Left lung (tissue), 10 donors: Measurements from ENCODE around the gene IMPACT. TPM values are rescaled to one million over a fixed set of nuclear protein-coding genes. Genes with fewer than 3 reads are reported as not detected.

Experiments
- ATAC-seq: fragments of 200-7000 bp; cut with Tn5 transposase; one replicate; pipeline ENCODE4 v1.9.1; 2020; ENCODE audit warnings: moderate library complexity
- DNase-seq, 4 donors: peaks; one replicate each; pipeline ENCODE4 v3.0.0-alpha.2; 2013 to 2020
- H3K27ac ChIP-seq, 2 donors: fragments of 200-600 bp; sonication (generic) in 1 of 2; one replicate each; pipeline versions ENCODE4 v1.5.0 to v1.8.0; 2020 to 2021
- H3K27me3 ChIP-seq, 2 donors: fragments of 200-600 bp; sonication (generic) in 1 of 2; one replicate each; pipeline versions ENCODE4 v1.5.0 to v1.8.0; 2020 to 2021
- H3K36me3 ChIP-seq, 2 donors: fragments of 200-600 bp; sonication (generic) in 1 of 2; one replicate each; pipeline versions ENCODE4 v1.5.0 to v1.8.0; 2020 to 2021
- H3K4me1 ChIP-seq, 2 donors: fragments of 200-600 bp; one replicate each; pipeline ENCODE4 v1.8.0; 2021
- H3K4me3 ChIP-seq, 2 donors: fragments of 200-600 bp; sonication (generic) in 1 of 2; one replicate each; pipeline versions ENCODE4 v1.5.0 to v1.8.0; 2020 to 2021; ENCODE audit warnings: mild to moderate bottlenecking in 1 of 2
- H3K9me3 ChIP-seq, 2 donors: fragments of 200-600 bp; sonication (generic) in 1 of 2; one replicate each; pipeline versions ENCODE4 v1.5.0 to v1.8.0; 2020 to 2021
- intact Hi-C, 2 donors: fragments of 100-400 bp; cut with DNase I; formaldehyde crosslinking; loops; one replicate each; pipeline versions ENCODE4 v1.11.2 to v1.14.2; 2022
- polyA plus RNA-seq, 6 donors: library from polyadenylated mRNA; unstranded; fragments of 120-200 nt; gene quantifications; one replicate each; pipeline ENCODE4 v1.2.1, GENCODE V29; 2013; ENCODE audit not compliant: insufficient read length in 6 of 6
- total RNA-seq, 2 donors: library from RNA; stranded (reverse); fragmentation: NEBNext Ultra II Directional; extraction: Animal tissue kit (Norgen Biotek cat#: 25700); gene quantifications; one replicate each; pipeline ENCODE4 v1.2.1, GENCODE V29; 2021
- TF ChIP-seq, protein P1 (sequence below), 2 donors: fragments of 200-600 bp; sonication (generic) in 1 of 2; IDR thresholded peaks; one replicate each; pipeline versions ENCODE4 v1.5.0 to v1.8.0; 2021; ENCODE audit warnings: antibody characterized with exemption in 2 of 2
- donor health status: DM: no; HTN: yes; CAD: no.
- donor health status: DM: no; HTN: no; CAD: no.

IMPACT gene
- total and polyA plus RNA-seq, 8 donors: 32.5 to 58.8 (median 51.8) TPM

DNA sequence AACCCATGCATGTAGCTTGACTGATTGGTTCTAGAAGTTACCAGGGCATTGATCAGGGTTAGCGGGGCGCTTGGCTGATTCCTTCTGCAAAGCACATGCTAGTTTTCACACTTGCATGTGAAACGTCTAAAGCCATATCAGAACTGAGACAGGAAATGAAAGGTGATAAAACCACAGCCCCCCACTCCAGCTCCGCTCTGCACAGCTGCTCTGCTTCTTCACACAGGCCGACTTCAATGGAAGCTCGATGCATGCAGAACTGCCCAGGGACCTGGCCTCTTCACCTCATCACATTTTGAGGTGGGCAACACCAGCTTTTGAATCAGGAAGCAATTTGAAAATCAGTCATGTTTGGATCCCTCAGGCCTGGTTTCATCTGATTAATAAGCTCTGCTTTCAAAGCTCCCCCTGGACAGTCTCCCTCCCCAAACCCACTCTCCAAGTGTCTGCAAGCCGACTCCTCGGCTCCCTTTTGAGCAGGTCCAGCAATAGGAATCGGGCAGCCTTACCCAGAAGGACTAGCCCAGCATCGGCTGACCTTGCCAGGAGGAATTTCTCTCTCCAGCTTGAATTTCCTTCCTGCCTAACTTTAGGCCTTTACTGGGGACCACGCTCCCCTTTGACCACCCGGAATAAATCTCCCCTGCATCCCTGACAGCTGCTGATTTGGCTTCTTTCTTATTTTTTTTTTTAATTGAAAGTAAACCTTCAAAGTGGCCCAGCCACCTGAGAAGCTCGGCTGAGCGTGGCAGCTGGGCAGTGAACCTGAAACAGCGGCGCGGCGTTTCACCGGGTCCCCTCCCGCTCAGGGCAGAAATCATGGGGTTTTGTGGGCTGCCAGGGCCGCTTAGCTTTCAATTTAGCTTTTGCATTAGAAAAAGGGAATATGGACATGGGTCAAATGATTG, 65.7 kb downstream of the IMPACT start:
- intact Hi-C loops: no loop called here
- DNase-seq (no peak), ATAC-seq (no peak)
- Histone ChIP-seq H3K4me1 (no peaks in the 10 kb centered on the region), H3K9me3 (no peaks in the 10 kb centered on the region), H3K4me3 (no peak overlapping the region), H3K27ac (no peak overlapping the region), H3K36me3 (no peaks in the 10 kb centered on the region), H3K27me3 (no peaks in the 10 kb centered on the region)
- TF ChIP-seq, protein P1, sequence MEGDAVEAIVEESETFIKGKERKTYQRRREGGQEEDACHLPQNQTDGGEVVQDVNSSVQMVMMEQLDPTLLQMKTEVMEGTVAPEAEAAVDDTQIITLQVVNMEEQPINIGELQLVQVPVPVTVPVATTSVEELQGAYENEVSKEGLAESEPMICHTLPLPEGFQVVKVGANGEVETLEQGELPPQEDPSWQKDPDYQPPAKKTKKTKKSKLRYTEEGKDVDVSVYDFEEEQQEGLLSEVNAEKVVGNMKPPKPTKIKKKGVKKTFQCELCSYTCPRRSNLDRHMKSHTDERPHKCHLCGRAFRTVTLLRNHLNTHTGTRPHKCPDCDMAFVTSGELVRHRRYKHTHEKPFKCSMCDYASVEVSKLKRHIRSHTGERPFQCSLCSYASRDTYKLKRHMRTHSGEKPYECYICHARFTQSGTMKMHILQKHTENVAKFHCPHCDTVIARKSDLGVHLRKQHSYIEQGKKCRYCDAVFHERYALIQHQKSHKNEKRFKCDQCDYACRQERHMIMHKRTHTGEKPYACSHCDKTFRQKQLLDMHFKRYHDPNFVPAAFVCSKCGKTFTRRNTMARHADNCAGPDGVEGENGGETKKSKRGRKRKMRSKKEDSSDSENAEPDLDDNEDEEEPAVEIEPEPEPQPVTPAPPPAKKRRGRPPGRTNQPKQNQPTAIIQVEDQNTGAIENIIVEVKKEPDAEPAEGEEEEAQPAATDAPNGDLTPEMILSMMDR (IDR thresholded peaks at IDR 0.05): no peak

DNA sequence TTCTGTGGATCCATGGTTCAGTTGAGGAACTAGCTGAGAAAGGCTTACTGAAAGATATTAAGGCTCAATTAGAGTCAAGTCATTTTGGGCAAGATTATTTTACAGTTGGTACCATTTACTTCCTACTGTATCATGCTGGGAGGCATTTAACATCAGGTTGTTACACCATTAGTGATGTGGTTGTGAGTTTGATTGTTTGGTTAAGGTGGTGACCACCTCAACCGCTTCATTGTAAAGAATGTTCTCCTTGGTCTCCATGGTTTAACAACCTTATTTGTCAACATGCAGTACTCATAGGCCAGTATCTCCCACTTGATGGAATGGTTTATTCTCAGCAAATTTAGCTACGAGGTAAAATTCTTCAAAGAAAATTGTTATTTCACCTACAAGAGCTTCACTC, 68.1 kb downstream of the IMPACT start:
- Histone ChIP-seq H3K9me3 (no peaks in the 10 kb centered on the region), H3K4me3 (no peak overlapping the region), H3K27ac (no peak overlapping the region), H3K27me3 (no peaks in the 10 kb centered on the region), H3K36me3 (no peaks in the 10 kb centered on the region), H3K4me1 (no peaks in the 10 kb centered on the region)
- DNase-seq: no peak
- intact Hi-C loops: no loop called here
- TF ChIP-seq, protein P1 (IDR thresholded peaks at IDR 0.05): no peak
- no peak for ATAC-seq

DNA sequence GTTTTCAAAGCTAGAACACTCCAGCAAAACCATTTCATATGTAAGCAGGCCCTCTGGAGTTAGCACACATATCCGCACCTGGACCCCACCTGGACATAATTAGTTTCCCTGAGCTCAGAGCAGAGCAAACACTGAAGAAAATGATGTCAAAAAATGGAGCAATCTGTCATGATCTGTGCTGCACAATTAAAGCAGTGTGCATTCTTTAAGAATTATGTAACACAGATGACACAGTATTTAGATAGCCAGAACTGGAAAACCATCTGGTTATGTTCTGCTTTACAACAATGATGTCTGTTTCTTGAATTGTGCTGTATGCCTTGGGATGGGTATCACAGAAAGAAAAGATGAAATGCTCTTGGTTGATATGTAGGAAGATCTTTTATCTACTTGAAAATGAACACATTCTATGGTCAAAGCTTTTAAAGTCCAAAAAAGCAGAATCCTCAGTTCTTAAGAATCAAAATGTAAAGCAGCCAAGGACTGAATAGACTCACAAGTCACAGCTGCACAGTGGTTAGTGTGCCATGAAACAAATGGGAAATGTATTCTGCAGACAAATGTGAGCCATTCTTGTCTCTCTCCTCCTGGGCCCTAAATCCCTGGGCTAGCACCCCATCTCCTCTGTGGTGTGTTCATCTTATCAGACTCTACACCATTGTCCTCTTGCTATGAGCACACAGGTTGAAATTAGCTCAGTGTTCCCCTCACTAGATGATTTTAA, 70.7 kb downstream of the IMPACT start:
- ATAC-seq (no peak), DNase-seq (no peak)
- Histone ChIP-seq H3K9me3 (no peaks in the 10 kb centered on the region), H3K4me1 (no peaks in the 10 kb centered on the region), H3K27me3 (no peaks in the 10 kb centered on the region), H3K36me3 (no peaks in the 10 kb centered on the region), H3K27ac (no peak overlapping the region), H3K4me3 (no peak overlapping the region)
- intact Hi-C loops: no loop called here
- TF ChIP-seq, protein P1 (IDR thresholded peaks at IDR 0.05): no peak

DNA sequence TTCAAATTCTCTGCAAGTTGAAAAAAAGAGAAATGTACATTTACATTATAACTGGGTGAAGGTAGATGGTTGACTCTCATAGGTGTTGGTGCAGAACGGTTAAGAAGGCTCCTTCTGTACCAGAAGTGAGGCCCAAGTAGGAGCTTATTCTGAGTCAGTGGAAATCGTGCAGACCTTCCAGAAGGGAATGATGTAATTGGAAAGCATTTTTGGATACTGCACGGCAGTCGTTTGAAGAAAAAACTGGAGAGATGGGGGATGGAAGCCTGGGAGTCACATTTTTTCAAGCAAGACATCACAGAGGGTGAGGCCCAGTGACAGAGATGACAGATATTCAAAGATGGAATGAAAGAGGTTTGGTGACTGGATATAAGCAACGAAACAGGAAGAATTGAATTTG, 73.3 kb downstream of the IMPACT start:
- no peaks in the 10 kb centered on the region for H3K36me3 ChIP-seq
- no peaks in the 10 kb centered on the region for H3K9me3 ChIP-seq
- H3K4me1 ChIP-seq: no peaks in the 10 kb centered on the region
- ATAC-seq (no peak), DNase-seq (no peak)
- no peak overlapping the region for H3K27ac ChIP-seq
- no peaks in the 10 kb centered on the region for H3K27me3 ChIP-seq
- TF ChIP-seq, protein P1 (IDR thresholded peaks at IDR 0.05): no peak
- no peak overlapping the region for H3K4me3 ChIP-seq
- intact Hi-C loops: no loop called here

DNA sequence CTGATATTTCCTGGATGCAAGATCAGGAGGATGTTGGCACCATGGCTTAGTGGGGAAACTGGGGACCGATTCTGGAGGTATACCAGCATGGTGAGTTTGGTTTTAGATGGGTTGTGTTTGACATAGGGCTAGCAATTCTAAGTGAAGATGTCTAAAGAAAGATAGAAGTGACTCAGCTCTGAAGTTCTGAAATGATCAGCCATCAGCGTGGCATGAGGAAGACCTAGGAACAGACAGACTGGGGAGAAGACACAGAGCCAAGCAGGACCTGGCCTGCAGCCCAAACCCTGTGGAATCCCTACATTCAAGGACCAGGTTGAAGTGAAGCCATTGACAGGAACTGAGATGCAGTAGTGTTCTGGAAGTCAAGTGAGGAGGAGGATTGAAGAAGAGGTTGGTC, 73.7 kb downstream of the IMPACT start:
- DNase-seq: no peak
- ATAC-seq: no peak
- no peaks in the 10 kb centered on the region for H3K9me3 ChIP-seq
- H3K27ac ChIP-seq: no peak overlapping the region
- no peaks in the 10 kb centered on the region for H3K4me1 ChIP-seq
- intact Hi-C loops: no loop called here
- no peak overlapping the region for H3K4me3 ChIP-seq
- no peaks in the 10 kb centered on the region for H3K27me3 ChIP-seq
- TF ChIP-seq, protein P1 (IDR thresholded peaks at IDR 0.05): no peak
- no peaks in the 10 kb centered on the region for H3K36me3 ChIP-seq
